ENCODE results near the gene ACP6.

DNA sequence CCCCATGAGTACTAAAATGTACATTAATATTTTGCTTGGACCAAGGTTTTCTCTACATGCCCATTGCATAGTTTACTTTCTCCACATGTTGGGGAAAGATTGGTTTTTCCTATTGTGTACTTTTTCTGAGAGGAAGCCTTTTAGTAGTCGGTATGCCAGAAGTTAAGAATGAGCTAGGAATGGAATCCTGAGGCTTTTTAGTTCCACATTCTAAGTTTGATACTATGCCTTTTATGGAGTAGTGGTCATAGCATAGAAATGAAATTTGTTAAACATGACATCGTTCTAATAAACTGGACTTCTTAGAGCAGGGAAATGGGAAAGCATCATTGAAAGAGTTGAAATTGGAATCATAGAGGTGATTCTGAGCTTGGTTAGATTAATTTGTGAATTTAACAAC lies 64.7 kb downstream of the ACP6 start:
- TF ChIP-seq CTCF (IDR thresholded peaks at IDR 0.05; ENCODE audit: low read length) = no peak
- no peak for TF ChIP-seq EZH2 (IDR thresholded peaks at IDR 0.05; ENCODE audit: borderline replicate concordance, low read length)

Data from OCI-LY1 (cell line).